ENCODE results near the gene CCDC142.
"Not testable (repeated sequence)": the region's sequence is repeated elsewhere in the genome, so short reads cannot be mapped to it uniquely, and the experiment has no call there.

DNA sequence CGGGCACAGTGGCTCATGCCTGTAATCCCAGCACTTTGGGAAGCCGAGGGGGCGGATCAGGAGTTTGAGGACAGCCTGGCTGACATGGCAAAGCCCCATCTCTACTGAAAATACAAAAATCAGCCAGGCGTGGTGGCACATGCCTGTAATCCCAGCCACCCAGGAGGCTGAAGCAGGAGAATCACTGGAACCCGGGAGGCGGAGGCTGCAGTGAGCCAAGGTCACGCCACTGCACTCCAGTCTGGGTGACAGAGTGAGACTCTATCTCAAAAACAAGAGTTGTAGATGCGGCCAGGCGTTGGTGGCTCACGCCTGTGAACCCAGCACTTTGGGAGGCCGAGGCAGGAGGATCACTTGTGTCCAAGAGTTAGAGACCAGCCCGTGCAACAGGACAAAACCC is 12.1 kb downstream of the CCDC142 start:
- TF ChIP-seq, protein P1, sequence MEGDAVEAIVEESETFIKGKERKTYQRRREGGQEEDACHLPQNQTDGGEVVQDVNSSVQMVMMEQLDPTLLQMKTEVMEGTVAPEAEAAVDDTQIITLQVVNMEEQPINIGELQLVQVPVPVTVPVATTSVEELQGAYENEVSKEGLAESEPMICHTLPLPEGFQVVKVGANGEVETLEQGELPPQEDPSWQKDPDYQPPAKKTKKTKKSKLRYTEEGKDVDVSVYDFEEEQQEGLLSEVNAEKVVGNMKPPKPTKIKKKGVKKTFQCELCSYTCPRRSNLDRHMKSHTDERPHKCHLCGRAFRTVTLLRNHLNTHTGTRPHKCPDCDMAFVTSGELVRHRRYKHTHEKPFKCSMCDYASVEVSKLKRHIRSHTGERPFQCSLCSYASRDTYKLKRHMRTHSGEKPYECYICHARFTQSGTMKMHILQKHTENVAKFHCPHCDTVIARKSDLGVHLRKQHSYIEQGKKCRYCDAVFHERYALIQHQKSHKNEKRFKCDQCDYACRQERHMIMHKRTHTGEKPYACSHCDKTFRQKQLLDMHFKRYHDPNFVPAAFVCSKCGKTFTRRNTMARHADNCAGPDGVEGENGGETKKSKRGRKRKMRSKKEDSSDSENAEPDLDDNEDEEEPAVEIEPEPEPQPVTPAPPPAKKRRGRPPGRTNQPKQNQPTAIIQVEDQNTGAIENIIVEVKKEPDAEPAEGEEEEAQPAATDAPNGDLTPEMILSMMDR (IDR thresholded peaks at IDR 0.05; ENCODE audit: low read length), result not testable (repeated sequence)
- TF ChIP-seq EZH2phosphoT487 (IDR thresholded peaks at IDR 0.05; ENCODE audit: low read length), result not testable (repeated sequence)

Measured in MM.1S (cell line).